Activated CD8-positive, alpha-beta T cell treated with anti-CD3 and anti-CD28 coated beads for 36 hours (primary cell): ENCODE data around the gene MEG3. TPM values are rescaled to one million over a fixed set of nuclear protein-coding genes. Genes with fewer than 3 reads are reported as not detected.

Experiments
- ATAC-seq: fragments of 200-7000 bp; cut with Tn5 transposase; one replicate; pipeline ENCODE4 v1.10.0; 2021; ENCODE audit warnings: mild to moderate bottlenecking, moderate library complexity
- CTCF ChIA-PET: fragments of 350-600 bp; sonication (Branson Sonifier 250); formaldehyde crosslinking; loops from one replicate; lab custom pipeline; 2021; ENCODE audit warnings: antibody characterized with exemption; lab: Charles Lee
- POLR2A ChIA-PET: fragments of 350-600 bp; sonication (Branson Sonifier 250); formaldehyde crosslinking; loops from one replicate; lab custom pipeline; 2021; ENCODE audit warnings: antibody characterized with exemption; lab: Charles Lee
- DNase-seq: peaks from one replicate; pipeline ENCODE4 v3.0.0-alpha.2; 2020
- H3K27ac Mint-ChIP-seq: one replicate; pipeline ENCODE4 v1.8.0; 2021; ENCODE audit warnings: mild to moderate bottlenecking, mixed read lengths
- H3K27me3 Mint-ChIP-seq: one replicate; pipeline ENCODE4 v1.8.0; 2021; ENCODE audit warnings: mixed read lengths
- H3K36me3 Mint-ChIP-seq: one replicate; pipeline ENCODE4 v1.8.0; 2021; ENCODE audit warnings: low read depth, mixed read lengths
- H3K4me1 Mint-ChIP-seq: one replicate; pipeline ENCODE4 v1.8.0; 2021; ENCODE audit warnings: low read depth, mixed read lengths
- H3K4me3 Mint-ChIP-seq: one replicate; pipeline ENCODE4 v1.8.0; 2021; ENCODE audit warnings: mild to moderate bottlenecking, moderate library complexity, mixed read lengths
- H3K9me3 Mint-ChIP-seq: one replicate; pipeline ENCODE4 v1.8.0; 2021; ENCODE audit warnings: mixed read lengths
- CTCF ChIP-seq: fragments of 200-600 bp; IDR thresholded peaks from one replicate; pipeline ENCODE4 v1.8.0; 2022; ENCODE audit warnings: antibody characterized with exemption, mild to moderate bottlenecking
- intact Hi-C: fragments of 100-400 bp; cut with micrococcal nuclease; formaldehyde crosslinking; loops from one replicate; pipeline ENCODE4 v1.10.0; 2022
- total RNA-seq, 2 experiments: library from RNA; stranded (reverse); gene quantifications; one replicate each; pipeline ENCODE4 v1.2.3, GENCODE V29; 2021

MEG3 gene
- total RNA-seq, 2 experiments from 2014 or later = not detected

- H3K27ac Mint-ChIP-seq = no peak overlapping the region
- H3K4me1 Mint-ChIP-seq = no peaks in the 10 kb centered on the region
- no peaks in the 10 kb centered on the region for H3K27me3 Mint-ChIP-seq
- no peaks in the 10 kb centered on the region for H3K36me3 Mint-ChIP-seq
- no peak overlapping the region for H3K4me3 Mint-ChIP-seq
- intact Hi-C loops = no loop called here
- H3K9me3 Mint-ChIP-seq = no peaks in the 10 kb centered on the region
- ChIA-PET CTCF (no interaction called here), POLR2A (no interaction called here)
- TF ChIP-seq CTCF = no peak
- ATAC-seq = no peak
- no peak for DNase-seq
Measured at GRCh38 chr14:100862277-100862676, 36.4 kb downstream of the MEG3 start.

GRCh38 chr14:100862793-100863192 lies 36.9 kb downstream of the MEG3 start:
- Mint-ChIP-seq H3K4me3 (no peak overlapping the region), H3K36me3 (no peaks in the 10 kb centered on the region), H3K4me1 (no peaks in the 10 kb centered on the region), H3K9me3 (no peaks in the 10 kb centered on the region), H3K27me3 (no peaks in the 10 kb centered on the region), H3K27ac (no peak overlapping the region)
- intact Hi-C loops = no loop called here
- ChIA-PET POLR2A (no interaction called here), CTCF (interaction anchor here (0.8 kb wide), 1 partner anchor 11 kb away, joined by 3 read pairs; no protein-coding TSS in a partner anchor)
- ATAC-seq (no peak), DNase-seq (no peak)
- no peak for TF ChIP-seq CTCF

- Mint-ChIP-seq H3K27me3 (no peaks in the 10 kb centered on the region), H3K9me3 (no peaks in the 10 kb centered on the region), H3K4me3 (no peak overlapping the region), H3K4me1 (no peaks in the 10 kb centered on the region), H3K27ac (no peak overlapping the region), H3K36me3 (no peaks in the 10 kb centered on the region)
- intact Hi-C loops = no loop called here
- ATAC-seq = no peak
- TF ChIP-seq CTCF = no peak
- DNase-seq = no peak
- ChIA-PET CTCF (interaction anchor here (1.3 kb wide), 1 partner anchor 14 kb away, joined by 3 read pairs; no protein-coding TSS in a partner anchor), POLR2A (no interaction called here)
Measured at GRCh38 chr14:100864206-100864605, 38.3 kb downstream of the MEG3 start.

GRCh38 chr14:100864960-100865681 lies 39.2 kb downstream of the MEG3 start:
- Mint-ChIP-seq H3K36me3 (no peaks in the 10 kb centered on the region), H3K27ac (no peak overlapping the region), H3K4me1 (no peaks in the 10 kb centered on the region), H3K9me3 (no peaks in the 10 kb centered on the region), H3K4me3 (no peak overlapping the region), H3K27me3 (no peaks in the 10 kb centered on the region)
- TF ChIP-seq CTCF = no peak
- ATAC-seq (no peak), DNase-seq (no peak)
- ChIA-PET CTCF (interaction anchor here (1.3 kb wide), 1 partner anchor 15 kb away, joined by 3 read pairs; no protein-coding TSS in a partner anchor), POLR2A (no interaction called here)
- intact Hi-C loops = no loop called here
